NCI-H1105 (cell line): Measurements from ENCODE around the gene RTN1.

Source experiments
- DNase-seq: peaks from one replicate; lab custom pipeline; 2025; lab: John Stamatoyannopoulos, UW

RTN1 gene

DNA sequence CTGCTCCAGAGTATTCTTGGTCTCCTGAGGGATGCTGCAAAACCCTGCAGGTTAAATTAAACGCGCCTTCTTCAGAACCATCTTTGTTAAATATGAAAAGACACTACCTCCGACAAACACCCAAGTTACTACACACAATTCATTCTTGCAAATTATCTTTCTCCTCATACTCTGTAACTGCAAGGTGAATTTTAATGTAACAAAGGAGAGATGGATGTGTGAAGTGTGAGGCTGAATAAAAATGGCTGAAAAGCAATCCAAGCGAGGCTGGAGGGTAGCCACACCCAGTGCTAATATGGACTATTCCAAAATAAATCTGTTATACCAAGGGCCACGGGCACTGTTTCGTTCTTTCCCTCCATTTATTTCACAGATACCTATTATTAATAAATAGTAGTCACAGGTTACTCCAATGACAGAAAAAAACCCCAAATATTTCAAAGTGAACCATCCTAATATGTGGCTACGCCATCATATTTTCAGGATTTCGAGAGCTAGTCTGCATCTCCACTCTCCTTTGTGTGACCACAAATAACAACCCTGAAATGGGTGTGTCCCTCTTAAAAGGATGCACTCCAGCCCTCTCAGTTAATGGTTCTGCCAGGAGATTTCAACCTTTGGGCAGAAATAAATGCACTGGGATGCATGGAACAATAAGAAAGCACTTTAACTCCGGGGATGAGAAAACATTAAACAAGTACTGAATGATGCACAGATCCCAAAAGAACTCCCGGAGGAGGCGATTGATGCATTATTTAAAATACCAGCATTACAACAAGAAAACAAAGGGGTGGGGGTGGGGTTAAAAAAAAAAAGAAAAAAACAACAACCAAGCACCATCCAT is 240.9 kb downstream of the RTN1 start:
- DNase-seq, result peak; percentile 70

DNA sequence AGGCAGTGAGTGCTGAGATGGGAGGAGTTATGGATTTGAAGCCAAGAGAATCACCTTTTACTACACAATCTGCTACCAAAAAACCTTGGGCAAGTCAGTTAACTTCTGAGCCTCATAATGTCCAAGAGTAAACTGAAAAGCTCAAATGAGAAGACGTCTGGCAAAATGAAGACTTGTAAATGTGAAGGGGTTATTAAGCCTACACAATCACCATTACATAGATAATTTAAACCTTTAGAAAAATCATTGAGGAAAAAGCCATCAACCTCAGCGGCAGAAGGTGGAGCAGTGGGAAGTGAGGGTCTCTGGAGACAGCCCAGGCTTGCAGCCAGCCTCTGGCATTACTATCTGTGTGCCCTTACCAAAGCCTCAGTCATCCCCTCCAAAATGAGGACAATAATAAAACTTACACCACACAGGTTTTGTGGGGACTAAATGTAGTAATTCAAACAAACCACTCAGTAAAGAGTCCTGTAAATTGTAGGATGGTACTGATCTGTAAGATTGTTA is 243.5 kb downstream of the RTN1 start:
- DNase-seq, result no peak

DNA sequence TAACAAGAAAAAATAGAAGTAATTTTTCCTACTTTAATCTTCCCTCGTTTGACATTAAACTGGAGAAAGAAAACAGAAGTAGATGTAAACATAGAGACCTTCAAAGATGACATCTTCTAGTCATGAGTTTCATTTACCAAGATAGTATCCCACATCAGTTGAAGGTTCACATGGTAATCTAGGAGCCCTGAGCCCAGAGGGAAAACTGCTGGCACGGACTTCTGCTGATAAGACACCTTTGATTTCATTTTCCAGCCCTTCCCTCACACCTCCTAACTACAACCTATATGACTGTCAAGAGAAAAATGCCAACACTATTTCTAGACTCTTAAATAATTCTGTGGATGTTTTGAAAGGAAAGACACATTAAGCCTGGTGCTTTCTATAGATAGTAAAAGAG is 247.9 kb downstream of the RTN1 start:
- DNase-seq, result no peak

DNA sequence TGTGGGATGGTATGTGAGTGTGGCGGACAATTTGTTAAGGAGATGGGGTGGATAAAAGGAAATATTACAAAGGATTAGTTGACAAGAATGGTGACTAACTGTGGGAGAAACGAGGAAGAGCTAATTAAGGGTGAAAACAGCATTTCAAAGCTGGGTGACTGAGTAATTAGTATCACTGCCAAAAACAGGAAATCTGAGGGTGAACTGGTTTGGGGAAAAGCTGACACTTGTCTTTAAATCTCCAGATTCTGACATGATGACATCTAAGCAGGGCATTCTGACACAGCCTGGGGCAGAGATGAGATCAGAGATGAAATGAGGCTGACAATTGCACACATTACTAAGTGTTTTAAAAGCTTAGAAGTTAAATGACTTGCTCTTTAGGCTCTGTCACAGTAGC is 251.5 kb downstream of the RTN1 start:
- no peak for DNase-seq

DNA sequence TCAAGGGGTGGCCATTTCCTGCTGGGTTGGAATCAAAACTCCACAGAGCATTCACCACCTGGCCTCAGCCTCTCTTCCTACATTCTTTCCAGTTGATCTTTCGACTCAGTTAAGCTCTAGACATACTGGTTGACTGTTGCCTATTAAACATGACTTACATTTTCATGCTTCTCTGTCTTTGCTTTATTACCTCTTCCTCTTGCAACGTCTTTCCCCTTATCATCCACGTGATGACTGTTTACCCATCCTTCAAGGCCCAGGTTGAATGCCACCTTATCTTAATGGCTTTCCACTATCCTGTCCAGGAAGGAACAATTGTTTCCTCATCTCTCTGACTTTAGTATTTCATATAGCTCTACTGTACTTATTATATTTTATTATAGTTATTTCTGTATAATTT is 269.5 kb downstream of the RTN1 start:
- DNase-seq, result no peak

DNA sequence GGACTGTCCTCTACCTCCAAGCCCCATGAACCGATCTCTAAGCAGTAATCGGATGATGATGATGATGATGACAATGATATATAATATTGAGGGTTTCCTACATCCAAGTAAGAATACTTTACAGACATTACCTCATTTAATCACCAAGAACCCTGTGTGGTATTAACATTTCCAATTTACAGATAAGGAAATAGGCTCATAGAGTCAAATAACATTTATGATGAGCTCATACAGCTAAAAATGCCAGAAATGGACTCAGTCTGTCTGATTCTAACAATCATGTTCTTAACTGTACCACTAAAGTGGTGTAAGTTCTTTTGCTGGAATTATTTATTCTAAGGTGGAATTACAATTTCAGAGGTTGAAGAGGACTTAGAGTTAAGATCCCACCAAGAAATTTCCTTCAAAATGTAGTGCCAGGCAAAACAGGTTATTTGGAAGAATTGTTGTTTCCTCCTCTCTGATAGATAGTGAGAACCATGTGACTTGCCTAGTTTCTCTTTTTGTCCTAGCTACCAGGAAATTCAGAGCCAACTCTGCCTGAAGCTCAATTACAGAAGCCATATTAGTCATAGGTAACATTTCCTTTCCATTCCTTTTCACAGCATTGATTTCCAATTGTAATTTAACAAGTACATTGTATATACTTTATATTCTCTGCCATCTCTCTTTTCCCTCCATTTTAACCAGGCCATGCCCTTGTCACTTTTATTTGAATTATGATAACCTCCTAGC is 270.2 kb downstream of the RTN1 start:
- no peak for DNase-seq

DNA sequence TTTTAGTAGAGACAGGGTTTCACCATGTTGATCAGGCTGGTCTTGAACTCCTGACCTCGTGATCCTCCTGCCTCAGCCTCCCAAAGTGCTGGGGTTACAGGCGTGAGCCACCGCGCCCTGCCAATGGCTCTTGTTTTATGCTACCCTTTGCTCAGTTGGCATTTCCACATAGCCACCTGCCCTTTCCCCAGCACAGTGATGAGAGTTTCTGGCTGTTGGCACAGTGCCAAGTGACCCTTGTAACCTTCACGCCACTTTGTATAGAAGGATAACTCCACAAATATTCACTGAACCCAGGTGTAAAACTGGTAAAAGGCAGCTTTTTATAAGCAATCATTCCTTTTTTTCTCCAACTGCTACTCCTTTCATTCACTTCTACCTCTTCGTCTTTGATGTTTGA is 275.5 kb downstream of the RTN1 start:
- DNase-seq, result peak; percentile 2

DNA sequence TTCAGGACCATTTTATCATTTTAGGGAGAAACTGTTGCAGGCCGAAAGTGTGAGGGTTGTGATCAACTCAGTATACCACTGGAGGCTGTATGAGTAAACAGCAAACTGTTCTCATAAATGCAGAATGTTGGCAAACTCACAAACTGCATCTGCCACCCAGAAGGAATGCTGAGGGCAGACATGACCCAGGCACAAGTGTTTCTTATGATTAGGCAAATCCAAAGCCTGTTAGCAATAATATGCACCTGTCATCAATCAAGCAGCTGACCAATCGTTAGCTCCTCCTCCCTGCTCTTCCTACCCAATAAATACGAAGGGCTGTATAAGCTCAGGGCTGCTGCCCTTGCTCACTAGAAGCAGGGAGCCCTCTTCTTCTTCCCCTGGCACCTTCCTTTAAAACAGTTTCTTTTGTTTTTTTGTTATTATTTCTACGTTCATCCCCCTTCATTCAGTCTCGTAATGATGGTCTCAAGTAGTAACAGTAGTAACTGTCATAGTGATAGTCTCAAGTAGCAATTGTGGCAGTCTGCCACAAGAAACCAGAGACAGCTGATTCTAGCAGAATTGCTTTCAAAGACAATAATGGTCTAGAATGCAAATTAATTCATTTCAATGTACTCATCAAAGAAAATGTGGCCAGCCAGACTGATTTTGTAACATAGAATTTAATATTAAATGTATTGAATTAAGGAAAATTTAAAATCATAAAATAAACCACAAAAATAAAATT is 278.8 kb downstream of the RTN1 start:
- no peak for DNase-seq

DNA sequence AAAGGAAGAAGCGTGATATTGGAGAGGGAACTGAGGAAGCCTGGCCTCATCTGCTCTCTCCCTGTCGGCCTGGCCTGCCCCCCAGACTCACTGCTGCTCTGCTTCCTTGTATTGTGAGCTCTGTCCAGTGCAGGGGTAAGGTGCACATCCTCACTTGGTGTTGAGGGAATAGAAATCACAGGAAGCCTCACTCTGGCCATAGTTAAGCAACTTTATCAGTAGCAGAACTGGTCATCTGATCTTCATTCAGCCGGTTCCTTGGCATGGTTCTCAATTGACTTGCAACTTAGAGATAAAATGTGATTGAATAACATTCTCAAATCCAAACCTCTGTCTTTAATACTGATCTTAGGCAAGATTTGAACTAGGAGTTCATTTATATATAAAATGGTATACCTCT is 282.5 kb downstream of the RTN1 start:
- DNase-seq, result no peak

DNA sequence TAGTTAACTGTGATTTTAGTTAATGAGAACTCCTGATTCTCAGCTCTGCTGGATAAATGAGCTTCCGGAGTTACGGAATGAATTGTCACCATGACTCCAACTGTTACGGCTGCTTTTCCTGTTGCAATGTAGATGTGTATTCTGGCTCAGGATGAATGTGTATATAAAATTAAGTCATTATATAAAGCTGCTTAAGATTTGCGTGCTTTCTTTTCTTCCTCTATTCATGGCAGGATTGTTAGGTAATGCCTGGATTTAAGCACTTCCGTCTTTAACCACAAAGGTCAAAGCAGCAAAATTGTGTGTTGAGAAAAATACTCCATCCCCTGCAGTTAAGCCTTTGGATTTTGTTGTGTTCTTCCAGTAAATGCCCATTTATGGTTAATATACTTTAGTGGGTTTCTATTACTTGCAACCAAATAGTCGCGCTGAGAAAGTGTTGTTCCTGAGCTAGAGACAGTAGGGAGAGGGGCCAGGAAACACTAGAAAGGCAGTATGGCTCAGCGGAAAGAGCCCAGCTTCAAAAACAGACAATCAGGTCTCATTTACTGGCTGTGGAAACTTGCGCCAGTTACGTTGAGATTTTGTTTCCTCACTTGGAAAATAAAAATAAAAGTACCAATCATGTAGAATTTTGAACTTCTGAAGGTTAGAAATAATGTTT is 284.6 kb downstream of the RTN1 start:
- DNase-seq, result no peak

DNA sequence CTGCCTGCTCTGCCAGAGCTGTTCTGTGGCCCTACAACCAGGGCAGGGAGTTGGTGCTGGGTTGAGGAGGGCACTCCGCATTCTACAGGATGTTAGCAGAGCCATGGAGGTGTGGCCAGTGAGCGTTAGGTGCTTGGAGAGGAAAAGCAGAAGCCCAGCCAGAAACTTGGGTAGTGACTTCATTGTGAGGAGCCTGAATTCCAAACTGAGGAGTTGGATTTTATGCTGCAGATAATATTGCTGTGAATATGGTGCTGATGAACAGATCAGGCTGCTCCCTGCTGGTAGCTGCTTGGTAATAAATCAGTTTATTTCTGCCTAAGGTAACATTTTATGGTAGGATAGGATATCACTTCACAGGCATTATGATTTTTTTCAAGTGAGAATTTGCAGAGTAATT is 286.8 kb downstream of the RTN1 start:
- no peak for DNase-seq

DNA sequence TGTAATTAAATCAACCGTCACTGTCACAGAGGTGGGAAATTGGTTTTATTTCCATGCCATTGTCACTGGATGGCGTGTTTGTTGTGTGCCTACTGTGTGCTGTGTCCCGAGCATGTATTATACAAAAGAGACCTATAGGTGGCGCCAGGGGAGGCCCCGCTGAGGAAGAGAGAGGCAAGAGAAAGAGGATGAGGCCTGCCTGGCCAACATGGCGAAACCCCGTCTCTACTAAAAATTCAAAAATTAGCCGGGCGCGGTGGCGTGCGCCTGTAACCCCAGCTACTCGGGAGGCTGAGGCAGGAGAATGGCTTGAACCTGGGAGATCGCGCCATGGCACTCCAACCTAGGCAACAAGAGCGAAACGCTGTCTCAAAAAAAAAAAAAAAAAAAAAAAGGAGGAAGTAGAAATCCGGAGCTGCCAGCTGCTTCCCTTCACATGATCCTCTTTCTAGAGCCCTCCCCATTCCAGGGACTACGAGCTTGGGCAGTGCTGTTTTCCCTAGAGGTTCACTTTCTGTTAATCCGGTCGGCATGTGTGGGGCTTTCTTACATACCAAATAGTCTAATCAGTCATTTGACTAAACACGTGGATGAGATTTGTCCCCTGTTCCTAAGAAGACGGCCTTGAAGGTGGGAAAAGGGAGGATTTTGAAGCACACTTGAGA is 287.6 kb downstream of the RTN1 start:
- DNase-seq, result no peak

DNA sequence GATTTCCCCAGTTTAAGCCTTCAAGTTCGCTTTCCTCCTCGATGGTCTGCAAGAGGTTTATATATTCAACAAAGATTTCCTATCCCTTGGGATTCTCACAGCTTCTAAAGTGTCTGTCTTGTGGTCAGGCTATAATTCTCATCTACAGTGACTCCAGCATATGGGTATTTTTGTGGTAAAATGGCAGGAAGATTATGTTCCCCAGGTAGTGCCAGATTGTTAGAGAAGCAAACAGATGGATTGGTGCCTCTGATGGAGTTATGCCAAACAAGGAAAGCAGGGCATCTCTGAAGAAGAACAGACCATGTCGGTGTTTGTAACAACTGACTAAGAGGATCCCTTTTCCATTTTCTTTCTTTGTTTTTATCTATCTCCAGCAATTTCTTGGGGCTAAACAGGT is 288.4 kb downstream of the RTN1 start:
- DNase-seq, result no peak

DNA sequence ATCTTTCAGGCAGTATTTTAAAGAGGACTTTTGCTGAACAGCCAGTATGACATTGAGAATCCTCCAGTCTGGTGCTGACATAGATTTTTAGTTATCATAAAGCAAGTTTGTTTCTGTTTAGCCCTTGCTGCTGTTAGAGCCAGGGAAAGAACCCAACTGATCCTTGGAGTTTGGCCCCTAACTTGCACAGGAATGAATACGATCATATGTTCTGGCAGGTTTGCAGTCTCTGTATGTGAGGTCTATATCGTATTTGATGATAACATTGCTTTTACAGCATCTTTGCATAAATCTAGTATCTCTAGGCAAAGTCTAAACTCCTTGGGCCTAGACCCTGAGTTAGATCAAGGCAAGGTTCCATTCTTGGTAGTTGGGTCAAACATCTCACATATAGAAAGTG is 289.7 kb downstream of the RTN1 start:
- DNase-seq, result no peak

DNA sequence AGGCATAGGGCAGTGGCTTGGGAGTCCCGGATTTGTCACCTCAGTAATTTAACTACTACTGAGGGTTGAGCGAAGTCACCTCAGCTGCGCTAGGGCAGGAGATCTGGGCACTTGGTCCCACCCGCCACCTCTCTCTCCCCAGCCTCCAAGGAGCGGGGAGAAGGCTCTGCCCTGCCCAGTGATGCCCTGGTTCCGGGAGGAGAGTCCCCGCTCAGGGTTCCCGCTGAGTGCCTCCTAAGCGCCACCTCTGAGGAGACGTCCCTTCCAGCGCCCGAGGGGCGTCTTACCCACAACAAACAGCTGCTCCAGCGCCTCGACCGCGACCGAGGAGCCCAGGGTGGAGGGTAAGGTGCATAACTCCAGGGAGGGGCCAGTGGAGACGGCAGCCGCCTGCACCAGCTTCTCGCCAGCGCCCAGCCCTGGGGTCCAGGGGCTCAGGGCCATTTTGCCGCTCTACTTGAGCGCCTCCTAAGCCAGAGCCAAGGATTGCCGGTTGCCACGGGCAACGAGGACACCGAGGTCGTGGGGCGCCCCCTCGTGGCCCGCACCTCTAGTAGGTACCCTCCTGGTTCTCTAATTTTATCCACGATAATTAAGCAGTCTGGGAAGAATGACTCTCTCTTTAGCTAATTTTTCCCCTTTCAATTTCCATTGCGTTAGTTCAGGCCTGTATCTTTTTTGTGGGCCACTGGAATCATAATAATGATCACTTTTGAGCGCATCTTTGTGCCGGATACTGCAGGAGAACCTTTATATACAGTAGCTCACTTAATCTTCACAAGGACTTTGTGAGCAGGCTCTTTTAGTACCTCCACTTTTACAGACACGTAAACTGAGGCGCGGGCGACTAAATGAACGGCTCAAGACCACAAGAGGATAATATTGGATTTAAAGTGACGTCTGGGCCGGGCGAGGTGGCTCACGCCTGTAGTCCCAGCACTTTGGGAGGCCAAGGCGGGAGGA is 294.0 kb downstream of the RTN1 start, which contains the start of gene CCDC175:
Gene CCDC175, minus strand, starts transcription at position 481 of the 963 bp plus-strand sequence. Its CDS starts 37 bp downstream, at position 444.
- DNase-seq, result peak; percentile 99

DNA sequence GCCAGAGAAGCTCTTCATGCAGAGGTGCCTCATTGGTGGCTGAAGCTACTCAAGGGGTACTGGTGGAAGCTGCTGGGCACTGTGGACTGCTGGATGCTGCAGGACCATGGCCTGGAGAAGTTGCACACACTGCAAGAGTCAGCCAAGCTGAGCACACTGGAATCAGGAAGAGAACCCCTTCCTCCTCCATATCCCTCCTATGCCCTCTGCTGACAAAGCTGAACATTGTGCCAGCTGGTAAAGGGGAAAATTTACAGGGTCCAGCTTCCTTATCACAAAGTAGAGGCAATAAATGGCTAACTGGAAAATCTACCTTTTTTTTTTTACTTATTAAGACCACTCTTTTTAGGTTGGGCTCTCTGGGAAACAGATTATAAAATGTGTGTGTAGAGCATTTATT is 300.5 kb downstream of the RTN1 start:
- no peak for DNase-seq

DNA sequence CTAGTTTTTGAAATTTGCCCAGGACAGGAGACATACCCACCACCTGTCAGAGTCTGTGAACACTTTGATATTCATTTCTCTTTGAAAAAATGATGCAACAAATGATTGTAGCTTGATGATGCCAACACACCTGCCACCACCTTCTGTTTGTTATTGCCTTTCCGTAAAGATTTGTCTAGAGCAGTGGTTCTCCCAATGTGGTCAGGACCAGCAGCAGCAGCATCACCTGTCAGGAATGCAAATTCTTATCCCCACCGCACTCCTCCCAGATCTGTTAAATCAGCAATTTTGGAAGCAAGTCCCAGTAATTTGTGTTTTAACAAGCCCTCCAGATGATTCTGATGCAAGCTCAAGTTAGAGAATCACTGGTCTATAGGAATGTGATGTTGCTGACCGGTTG is 303.9 kb downstream of the RTN1 start:
- DNase-seq, result no peak

DNA sequence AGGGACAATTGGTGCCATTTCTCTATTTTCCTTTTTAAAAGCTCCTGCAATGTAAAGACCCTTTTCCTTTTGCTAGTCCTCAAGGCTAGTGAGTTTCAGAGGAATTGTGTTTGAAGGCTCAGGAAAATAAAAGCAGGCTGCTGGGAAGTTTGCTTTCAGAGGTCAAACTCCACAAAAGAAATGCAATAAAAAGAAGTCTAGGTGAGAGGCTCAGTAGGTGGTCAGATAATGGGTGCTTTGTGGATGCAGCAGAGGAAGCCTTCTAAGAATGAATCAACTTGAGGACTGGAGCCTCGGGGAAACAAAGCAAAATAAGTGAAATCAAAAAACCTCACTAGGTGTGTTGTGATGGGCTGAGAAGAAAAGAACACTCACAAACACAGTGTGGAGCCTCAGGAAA is 304.3 kb downstream of the RTN1 start:
- no peak for DNase-seq

DNA sequence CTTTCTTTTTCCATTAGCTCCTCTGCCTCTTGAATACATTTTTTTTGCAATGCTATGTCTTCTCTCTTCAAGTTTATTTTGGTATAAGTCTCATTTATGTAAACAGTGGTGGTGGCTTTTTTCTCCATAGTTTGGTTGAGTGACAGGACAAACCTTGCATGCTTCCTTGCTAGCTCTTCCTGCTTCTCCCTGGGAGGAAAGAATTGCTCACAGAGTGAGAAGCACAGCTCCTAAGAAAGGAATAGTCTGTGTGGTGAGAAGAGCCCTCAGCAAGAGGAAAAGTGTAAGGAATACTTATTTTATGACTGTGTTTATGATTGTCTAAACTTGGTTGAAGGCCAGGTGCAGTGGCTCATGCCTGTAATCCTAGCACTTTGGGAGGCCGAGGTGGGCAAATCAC is 305.5 kb downstream of the RTN1 start:
- DNase-seq, result no peak

DNA sequence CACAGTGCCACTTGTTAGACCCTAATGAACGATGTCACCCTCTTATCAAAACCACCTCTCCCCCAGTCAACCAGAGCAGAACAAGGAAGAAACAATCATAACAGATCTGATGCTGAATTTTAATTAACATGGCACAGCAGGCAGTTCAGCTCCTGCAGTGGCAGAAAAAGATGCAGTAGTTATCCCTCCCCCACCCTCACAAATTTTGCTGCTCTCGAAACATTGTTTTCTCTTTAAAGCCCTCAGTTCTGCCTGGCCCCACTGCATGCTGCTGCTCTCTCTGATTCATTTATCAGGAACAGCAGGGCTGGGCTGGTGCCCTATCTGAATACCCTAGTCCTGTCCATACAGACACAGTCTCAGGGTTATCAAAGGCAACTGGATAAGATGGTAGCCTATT is 306.2 kb downstream of the RTN1 start:
- no peak for DNase-seq
